Suprapubic skin (tissue), 4 donors: ENCODE data around the gene FEV.

Experiments
- EP300 ChIP-seq: sonication (generic); formaldehyde crosslinking; IDR thresholded peaks from one replicate; pipeline ENCODE4 v1.6.1; 2017; ENCODE audit warnings: antibody characterized with exemption
- POLR2A ChIP-seq, 2 donors: fragments of 450-650 bp; IDR thresholded peaks; one replicate each; pipeline ENCODE4 v1.6.1; 2017; ENCODE audit warnings: antibody characterized with exemption in 2 of 2, mild to moderate bottlenecking in 2 of 2, moderate library complexity in 2 of 2
- POLR2AphosphoS5 ChIP-seq, 3 donors: sonication (generic); formaldehyde crosslinking; IDR thresholded peaks; one replicate each; pipeline ENCODE4 v1.6.1; 2017; ENCODE audit warnings: antibody characterized with exemption in 3 of 3
- TF ChIP-seq, protein P1 (sequence below), 2 donors: fragments of 200-600 bp in 1 of 2; fragments of 450-650 bp in 1 of 2; sonication (generic) in 1 of 2; IDR thresholded peaks; one replicate each; pipeline ENCODE4 v1.5.1; 2016 to 2019; ENCODE audit warnings: antibody characterized with exemption in 2 of 2, mild to moderate bottlenecking in 1 of 2, moderate library complexity in 1 of 2

DNA sequence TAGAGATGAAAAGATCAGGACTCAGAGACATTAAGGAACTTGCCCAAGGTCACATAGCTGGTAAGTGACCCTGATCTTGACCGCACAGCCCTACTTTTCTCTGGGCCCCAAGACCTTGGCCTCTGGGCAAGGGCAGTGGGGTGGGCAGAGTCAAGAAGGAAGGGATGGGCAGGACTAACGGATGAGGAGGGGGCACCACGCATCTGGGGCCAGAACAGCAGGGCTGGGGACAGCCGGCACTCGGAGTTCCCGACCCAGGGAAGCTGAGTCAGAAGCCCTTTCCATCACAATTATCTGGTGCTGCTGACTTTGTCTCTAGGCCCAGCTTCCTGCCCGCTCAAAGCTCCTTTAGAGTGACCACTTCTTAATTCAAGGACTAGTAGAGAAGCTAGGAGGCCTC is 42.0 kb upstream of the FEV start:
- TF ChIP-seq POLR2A (IDR thresholded peaks at IDR 0.05) (no peak), EP300 (no peak), POLR2AphosphoS5 (IDR thresholded peaks at IDR 0.05) (no peak)
- TF ChIP-seq, protein P1, sequence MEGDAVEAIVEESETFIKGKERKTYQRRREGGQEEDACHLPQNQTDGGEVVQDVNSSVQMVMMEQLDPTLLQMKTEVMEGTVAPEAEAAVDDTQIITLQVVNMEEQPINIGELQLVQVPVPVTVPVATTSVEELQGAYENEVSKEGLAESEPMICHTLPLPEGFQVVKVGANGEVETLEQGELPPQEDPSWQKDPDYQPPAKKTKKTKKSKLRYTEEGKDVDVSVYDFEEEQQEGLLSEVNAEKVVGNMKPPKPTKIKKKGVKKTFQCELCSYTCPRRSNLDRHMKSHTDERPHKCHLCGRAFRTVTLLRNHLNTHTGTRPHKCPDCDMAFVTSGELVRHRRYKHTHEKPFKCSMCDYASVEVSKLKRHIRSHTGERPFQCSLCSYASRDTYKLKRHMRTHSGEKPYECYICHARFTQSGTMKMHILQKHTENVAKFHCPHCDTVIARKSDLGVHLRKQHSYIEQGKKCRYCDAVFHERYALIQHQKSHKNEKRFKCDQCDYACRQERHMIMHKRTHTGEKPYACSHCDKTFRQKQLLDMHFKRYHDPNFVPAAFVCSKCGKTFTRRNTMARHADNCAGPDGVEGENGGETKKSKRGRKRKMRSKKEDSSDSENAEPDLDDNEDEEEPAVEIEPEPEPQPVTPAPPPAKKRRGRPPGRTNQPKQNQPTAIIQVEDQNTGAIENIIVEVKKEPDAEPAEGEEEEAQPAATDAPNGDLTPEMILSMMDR (IDR thresholded peaks at IDR 0.05): no peak
